ENCODE data around the gene RAD51C.

DNA sequence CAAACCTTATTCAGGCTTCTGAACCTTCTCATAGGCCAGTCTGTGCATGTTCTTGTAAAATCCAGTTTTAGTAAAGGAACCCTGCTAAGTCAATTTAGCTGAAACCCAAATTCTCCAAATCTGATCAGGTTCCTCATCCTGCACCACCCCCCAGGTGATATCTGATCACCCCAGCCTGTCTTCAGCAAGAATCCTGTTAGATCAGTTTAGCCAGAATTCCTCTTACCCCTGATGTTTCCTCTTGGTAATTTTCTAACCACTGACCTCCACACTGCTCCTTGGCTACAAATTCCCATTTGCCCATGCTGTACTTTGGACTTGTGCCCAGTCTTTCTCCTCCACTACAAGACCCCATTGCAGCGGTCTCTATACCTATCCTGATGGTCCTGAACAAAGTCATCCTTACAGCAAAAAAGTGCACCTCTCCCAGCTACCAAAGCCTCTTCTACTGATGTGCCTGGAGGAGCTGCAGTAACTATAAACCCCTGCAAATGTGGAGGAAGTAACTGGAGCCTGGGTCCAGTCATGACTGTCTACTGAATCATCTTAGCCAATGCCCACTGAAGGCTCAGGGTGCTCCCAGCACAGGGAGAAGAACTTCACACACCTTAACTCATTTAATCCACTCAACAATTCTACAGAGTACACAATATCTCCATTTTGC is 24.3 kb upstream of the RAD51C start:
- TF ChIP-seq GATA2 (IDR thresholded peaks at IDR 0.05; ENCODE audit: low read depth, low read length) (no peak), GATA3 (IDR thresholded peaks at IDR 0.05; ENCODE audit: low read depth, low read length) (no peak)

Measured in SH-SY5Y (cell line).